Right lobe of liver (tissue), 4 donors: ENCODE results near the gene FSHR.

Experiments
- CTCF ChIP-seq, 4 donors: fragments of 200-600 bp in 3 of 4; fragments of 450-650 bp in 1 of 4; IDR thresholded peaks; one replicate each; pipeline versions ENCODE4 v1.5.1 to v1.8.0; 2016 to 2022; ENCODE audit warnings: antibody characterized with exemption in 4 of 4, mild to moderate bottlenecking in 2 of 4
- POLR2A ChIP-seq: fragments of 450-650 bp; IDR thresholded peaks from one replicate; pipeline ENCODE4 v1.6.1; 2017; ENCODE audit warnings: antibody characterized with exemption, mild to moderate bottlenecking
- donor health status: DM: no; HTN: no; CAD: no.
- donor health status: DM: no; HTN: no; CAD: no.
- donor health status: DM: no; HTN: yes; CAD: no.

- TF ChIP-seq CTCF (IDR thresholded peaks at IDR 0.05), result no peak
- no peak for TF ChIP-seq POLR2A
Measured at GRCh38 chr2:48952143-48952542, 202.2 kb downstream of the FSHR start.
